NCI-H1436 treated with DMSO at 0.1 percent for 48 hours (cell line): ENCODE measurements around the gene FOXP1.

ENCODE experiments used
- DNase-seq: peaks from one replicate; lab custom pipeline; 2025; lab: John Stamatoyannopoulos, UW

FOXP1 gene

DNA sequence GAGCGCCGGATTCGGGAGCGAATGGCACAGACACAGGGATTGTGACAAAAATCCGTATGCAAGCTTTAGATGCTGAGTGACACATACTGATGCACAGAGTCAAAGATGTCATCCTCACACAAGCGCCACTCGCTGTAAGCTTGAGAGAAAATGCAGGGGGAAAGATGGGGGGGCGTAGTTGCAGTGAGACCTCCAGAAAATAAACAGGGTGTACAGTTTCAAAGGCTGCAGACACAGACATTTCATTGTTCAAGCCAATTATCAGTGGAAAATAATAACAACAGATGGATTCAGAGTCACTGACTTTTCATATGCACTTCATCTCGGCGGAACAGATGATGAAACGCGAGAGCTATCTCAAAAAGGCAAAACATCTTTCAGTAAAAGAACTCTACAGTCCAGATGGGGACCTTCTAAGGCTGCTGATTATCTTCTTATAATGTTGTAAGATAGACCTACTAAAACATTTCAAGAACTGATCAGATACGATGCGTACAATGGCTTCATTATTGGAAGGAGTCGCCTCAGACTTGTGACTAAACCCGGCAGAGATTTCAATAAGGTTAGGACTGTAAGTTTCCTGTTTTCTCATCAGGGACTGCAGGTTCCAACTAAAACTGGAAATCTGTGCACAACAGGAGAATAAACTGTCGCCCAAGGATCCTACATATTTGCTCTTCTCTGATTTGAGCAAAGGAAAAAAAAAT is 275.4 kb downstream of the FOXP1 start:
- DNase-seq, result no peak

- no peak for DNase-seq
Observed at GRCh38 chr3:71305231-71306206, 278.0 kb downstream of the FOXP1 start.

DNA sequence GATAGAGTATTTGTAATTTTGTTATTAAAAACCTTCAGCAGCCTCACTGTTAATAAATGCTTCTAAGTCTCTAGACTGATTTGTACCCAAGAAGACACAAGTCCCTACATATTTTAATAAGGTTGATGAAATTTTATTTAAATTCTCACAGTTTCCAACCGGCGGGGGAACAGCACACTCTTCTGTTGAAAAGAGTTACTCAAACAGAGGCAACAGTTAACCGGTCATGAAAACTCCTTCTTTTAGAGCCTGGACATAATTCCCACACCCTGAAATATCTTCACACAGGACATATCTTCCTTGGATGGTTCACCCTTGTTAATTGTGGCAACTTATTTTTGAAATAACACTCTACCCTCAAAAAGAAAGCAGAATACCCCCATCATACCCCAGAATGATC is 278.8 kb downstream of the FOXP1 start:
- no peak for DNase-seq

DNA sequence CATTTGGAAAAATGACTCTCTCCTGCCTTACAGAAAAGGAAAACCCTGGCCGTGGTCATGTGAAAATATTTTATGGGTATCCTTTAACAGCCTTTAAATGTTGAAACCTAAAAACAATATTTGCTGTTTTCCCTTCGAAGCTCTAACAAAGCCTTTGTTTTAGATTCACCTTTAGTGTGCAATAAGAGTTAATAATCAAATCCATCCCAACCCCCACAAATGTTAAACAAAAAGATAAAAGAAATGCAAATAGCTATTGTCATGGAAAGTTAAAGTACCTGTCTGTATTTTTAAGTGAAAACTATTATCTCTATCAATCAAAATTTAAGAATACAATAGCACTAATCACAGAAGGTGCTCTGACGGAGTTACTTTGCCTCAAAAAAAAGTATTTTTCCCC is 279.3 kb downstream of the FOXP1 start:
- DNase-seq, result no peak

DNA sequence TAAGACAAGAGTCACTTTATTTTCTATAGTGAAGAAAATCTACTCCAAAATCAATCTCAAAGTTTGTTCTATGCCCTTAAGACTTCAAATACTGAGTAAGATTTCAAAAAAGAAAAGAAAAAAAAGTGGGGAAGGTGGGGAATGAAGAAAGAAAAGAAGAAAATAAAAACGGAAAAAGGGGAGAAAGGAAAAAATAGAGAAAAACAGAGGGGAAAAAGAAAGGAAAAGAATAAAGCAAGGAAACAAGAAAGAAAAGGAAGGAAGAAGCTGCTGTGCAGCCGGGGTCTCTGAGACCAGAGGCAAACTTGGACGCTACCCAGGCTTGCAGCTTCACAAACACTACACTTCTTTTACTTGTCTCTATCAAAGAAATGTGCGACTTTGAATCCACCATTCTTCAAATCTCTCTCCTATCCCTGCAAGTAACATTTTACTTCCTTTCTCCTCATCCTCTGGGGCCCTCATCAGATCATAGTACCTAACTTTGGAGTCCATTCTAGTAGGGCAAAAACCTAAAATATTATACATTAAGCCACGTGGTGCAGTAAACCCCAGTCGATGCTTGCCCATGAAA is 279.8 kb downstream of the FOXP1 start:
- DNase-seq, result no peak

- DNase-seq, result no peak
Observed at GRCh38 chr3:71302604-71303003, 280.9 kb downstream of the FOXP1 start.

- no peak for DNase-seq
Observed at GRCh38 chr3:71300951-71301393, 282.6 kb downstream of the FOXP1 start.

DNA sequence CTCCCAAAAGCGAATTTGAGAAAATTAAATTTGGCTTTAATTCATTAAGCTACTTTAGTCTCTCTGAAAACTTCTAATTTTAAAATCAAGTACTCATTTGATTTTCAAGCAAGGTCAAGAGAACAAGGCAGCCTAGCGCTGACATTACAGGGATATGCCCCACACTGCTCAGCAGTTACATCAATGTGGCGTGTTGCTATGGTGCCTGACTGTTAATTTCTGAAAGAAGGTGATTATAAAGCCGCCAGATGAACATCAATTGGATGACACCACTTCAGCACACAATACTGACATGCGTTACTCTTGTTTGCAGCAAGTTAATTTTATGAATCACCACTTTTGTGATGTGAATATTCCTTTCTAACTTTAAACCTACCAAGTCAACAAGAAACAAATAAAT is 284.4 kb downstream of the FOXP1 start:
- DNase-seq, result peak; percentile 7

DNA sequence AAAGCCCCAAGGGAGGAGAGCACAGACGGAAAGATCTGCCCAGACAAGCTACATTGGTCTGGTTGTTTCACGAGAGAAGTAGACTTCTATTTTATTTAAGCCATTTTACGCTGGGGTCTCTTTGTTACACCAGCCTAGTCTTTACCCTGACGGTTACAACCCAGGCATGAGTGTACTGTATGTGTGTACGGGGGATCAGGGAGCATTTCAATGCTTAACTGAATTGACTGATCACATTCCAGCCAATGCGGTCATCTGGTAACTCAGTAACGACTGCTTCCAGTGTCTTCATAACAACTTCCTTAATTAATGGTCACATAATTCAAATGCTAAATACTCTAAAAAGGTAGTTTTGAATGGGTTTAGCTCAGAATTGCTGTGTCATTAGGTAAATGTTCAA is 288.6 kb downstream of the FOXP1 start:
- no peak for DNase-seq

DNA sequence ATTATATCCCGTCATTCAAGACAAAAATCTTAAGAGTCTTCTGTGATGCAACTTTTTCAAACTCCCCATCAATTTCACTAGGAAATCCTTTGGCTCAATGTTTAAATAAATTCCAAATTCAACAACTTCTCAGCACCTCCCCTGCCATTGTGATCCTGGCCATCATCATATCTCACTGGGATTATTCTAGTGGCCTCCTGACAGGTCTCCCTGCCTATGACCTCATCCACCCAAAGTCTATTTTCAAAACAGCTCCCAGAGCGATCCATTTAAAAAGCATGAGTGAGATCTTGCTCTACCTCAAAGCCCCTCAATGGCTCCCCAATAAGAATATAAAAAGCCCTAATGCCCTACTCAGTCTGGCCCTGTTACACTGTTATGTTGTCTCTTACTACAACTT is 293.2 kb downstream of the FOXP1 start:
- DNase-seq, result no peak

DNA sequence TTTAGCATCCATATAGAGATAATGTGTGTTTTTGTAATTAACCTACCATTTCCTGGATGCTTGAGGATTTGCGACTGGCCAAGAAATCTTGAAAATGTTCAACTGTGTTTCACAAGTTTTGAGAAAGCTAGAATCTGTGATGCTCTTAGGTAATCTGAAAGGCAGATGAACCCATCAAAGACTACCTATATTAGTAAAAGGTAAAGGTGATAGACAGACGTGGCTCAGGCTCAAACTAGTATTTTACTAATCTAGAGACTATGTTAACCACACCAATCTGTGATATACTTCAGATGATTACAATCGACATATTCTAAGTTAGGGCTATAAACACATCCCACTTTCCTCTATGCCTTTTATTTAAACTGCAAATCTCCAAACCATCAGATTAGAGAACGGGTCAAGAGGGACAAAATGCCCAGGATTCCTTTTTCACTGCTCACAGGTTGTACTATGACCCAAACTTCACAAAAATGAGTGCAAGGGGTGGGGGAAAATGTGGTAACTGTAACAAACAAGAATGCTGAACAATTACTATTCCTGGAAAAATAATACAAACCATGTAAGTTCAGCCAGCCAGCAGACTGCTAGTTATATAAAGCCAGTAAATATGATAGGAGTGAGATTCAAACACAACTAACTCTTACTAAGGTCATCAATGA is 295.1 kb downstream of the FOXP1 start:
- DNase-seq, result no peak

DNA sequence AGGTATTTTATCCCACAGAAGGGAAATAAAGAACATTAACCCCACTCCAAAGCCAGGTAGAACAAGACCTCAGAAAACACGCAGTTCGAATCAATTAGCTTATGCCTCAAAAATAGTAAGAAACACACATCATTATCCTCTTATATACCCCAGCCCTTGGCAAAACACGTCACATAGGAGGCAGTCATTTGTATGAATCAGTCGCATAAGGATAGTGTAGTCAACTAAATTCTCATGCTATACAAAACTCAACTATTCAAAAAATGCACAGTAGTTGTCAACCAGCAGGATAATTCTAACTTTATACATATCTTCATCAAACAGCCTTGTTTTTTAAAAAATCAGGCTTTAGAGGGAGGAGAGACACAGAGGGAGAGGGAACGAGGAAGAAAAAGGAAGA is 298.4 kb downstream of the FOXP1 start:
- DNase-seq, result no peak

DNA sequence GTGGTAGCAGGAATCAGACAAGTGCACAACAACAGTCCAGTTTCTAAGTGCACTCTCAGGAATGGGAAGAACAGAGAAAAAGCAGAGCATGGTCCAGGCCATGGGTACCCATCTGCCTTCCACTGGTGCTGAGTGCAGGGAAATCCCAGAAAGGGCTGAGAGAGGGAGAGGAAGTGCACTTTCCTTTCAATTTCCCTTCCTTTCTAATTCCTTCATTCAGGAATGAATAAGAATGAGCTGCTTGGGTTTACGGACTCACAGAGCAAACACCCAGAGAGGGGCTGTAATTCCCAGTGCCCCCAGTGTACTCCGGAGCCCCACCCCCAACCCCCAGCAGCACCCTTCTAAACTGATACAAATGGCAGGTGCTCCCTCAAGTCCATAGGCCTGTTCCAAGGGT is 300.6 kb downstream of the FOXP1 start:
- DNase-seq, result no peak

DNA sequence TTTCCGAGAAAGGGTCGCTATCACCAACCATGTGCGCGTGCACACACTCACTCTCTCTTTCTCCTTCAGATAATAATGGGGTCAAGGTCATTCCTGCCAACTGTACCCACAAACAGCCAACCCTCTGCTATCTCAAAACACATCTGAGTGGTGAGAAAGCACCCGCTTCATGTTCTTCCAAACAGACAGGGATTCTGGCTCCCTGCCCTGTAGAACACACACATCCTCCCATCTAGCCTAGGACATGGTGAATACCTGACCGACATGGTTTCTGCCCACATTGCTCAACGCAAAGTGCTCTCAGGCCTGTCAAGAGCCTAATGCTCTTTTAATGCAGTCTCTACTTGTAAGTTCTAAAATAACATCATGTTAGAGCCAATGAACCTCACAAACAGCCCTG is 302.2 kb downstream of the FOXP1 start:
- no peak for DNase-seq

GRCh38 chr3:71277341-71277740 is 306.2 kb downstream of the FOXP1 start:
- no peak for DNase-seq

GRCh38 chr3:71276531-71276930 is 307.0 kb downstream of the FOXP1 start:
- DNase-seq, result no peak

DNA sequence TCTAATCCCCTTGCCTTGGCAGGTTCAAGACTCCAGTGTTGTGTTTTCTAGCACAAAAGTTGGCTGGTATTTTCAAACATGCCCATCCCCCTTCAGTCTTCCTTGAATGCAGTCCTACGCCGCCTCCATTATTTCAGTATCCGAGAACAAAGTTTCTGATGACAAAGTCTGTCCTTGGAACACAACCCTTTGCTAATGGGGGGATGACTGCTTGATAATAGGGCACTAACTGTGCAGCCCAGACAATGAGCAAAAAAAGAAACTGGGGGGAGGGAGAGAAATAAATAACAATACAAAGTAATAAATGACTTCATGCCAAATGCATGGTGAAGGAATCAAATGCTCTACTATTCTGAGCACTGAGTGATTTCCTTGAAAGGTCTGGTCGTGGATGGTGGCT is 310.1 kb downstream of the FOXP1 start:
- DNase-seq, result no peak

DNA sequence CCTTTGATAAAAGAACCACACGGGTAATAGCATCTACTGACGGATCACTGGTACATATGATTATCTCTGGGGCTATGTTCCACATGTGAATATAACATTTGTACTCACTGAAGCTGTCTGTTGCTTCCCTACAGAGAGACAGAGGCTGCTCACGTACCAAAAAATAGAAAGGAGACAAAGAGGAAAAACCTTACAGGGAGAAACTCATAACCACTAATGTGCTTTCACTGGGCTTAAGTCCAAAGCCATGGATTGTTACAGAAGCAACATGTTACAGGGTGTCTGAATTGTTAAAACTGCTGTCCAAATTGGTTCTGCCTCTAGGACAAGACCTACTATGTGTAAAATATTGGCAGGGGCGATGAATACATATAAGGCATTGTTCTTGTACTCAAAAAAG is 311.9 kb downstream of the FOXP1 start:
- no peak for DNase-seq

GRCh38 chr3:71269906-71270305 is 313.6 kb downstream of the FOXP1 start:
- DNase-seq, result no peak

- DNase-seq, result no peak
Observed at GRCh38 chr3:71268462-71268999, 315.0 kb downstream of the FOXP1 start.

DNA sequence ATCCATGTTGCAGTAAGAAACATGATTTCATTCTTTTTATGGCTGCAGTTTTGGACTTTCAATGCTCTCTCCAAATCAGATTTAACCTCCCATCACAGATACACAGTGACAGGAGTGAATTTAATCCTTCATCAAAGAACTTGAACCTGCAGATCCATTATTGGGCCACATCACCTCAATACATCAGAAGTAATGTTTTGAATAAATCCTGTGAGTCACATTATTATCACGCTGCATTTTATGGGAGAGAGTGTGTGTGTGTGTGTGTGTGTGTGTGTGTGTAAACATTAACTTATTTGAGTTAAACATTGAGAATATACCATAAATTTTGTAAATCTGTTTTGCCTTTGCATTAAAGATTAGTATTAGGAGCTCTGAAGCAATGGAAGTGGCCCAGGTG is 316.7 kb downstream of the FOXP1 start:
- DNase-seq, result no peak

GRCh38 chr3:71265365-71265915 is 318.1 kb downstream of the FOXP1 start:
- DNase-seq, result no peak
